Right atrium auricular region (tissue), 2 donors: Measurements from ENCODE around the gene PROP1. TPM values are rescaled to one million over a fixed set of nuclear protein-coding genes. Genes with fewer than 3 reads are reported as not detected.

Experiments
- DNase-seq: peaks from one replicate; pipeline ENCODE4 v3.0.0-alpha.2; 2019; ENCODE audit warnings: low spot score
- H3K27ac ChIP-seq, 2 donors: fragments of 200-600 bp; sonication (generic); 1 replicate in 1 of 2; 2 replicates in 1 of 2; pipeline ENCODE4 v1.5.1; 2016 to 2019
- H3K27me3 ChIP-seq, 2 donors: fragments of 200-600 bp; sonication (generic); one replicate each; pipeline versions ENCODE4 v1.5.1 to v1.6.0; 2017 to 2019
- H3K36me3 ChIP-seq: fragments of 200-600 bp; sonication (generic); one replicate; pipeline ENCODE4 v1.5.1; 2016
- H3K4me1 ChIP-seq, 2 donors: fragments of 200-600 bp; sonication (generic); one replicate each; pipeline versions ENCODE4 v1.5.1 to v1.6.0; 2017 to 2019
- H3K4me3 ChIP-seq, 2 donors: fragments of 200-600 bp; sonication (generic); 1 replicate in 1 of 2; 2 replicates in 1 of 2; pipeline ENCODE4 v1.5.1; 2017 to 2019; ENCODE audit warnings: mild to moderate bottlenecking in 1 of 2, moderate library complexity in 1 of 2
- H3K9me3 ChIP-seq, 2 donors: fragments of 200-600 bp; sonication (generic); one replicate each; pipeline ENCODE4 v1.5.1; 2019
- CTCF ChIP-seq, 2 donors: fragments of 200-600 bp; sonication (generic); IDR thresholded peaks; one replicate each; pipeline ENCODE4 v1.5.1; 2019; ENCODE audit warnings: antibody characterized with exemption in 2 of 2
- total RNA-seq, 2 donors: library from RNA; depleted of rRNA; stranded (reverse); fragments of >200 nt; gene quantifications; one replicate each; pipeline ENCODE4 v1.1.0, GENCODE V29; 2016

Gene PROP1
- total RNA-seq, 2 donors from 2014 or later: not detected

- H3K27ac ChIP-seq: no peak overlapping the region
- DNase-seq: no peak
- no peak overlapping the region for H3K4me3 ChIP-seq
- H3K36me3 ChIP-seq: no peaks in the 10 kb centered on the region
- no peaks in the 10 kb centered on the region for H3K27me3 ChIP-seq
- H3K9me3 ChIP-seq: no peaks in the 10 kb centered on the region
- TF ChIP-seq CTCF (IDR thresholded peaks at IDR 0.05): no peak
- no peaks in the 10 kb centered on the region for H3K4me1 ChIP-seq
Observed at GRCh38 chr5:177988989-177989625, 6.9 kb downstream of the PROP1 start.

- Histone ChIP-seq H3K4me1 (no peaks in the 10 kb centered on the region), H3K27me3 (peaks cover 0 to 7% of the 10 kb centered on the region in 2 donors)
- DNase-seq: no peak
Observed at GRCh38 chr5:177987326-177987725, 8.7 kb downstream of the PROP1 start.

GRCh38 chr5:177985430-177986040 is 10.5 kb downstream of the PROP1 start:
- TF ChIP-seq CTCF (IDR thresholded peaks at IDR 0.05): no peak
- Histone ChIP-seq H3K27ac (no peak overlapping the region), H3K4me3 (no peak overlapping the region), H3K27me3 (peaks cover 0 to 7% of the 10 kb centered on the region in 2 donors), H3K4me1 (no peaks in the 10 kb centered on the region), H3K9me3 (no peaks in the 10 kb centered on the region), H3K36me3 (no peaks in the 10 kb centered on the region)
- no peak for DNase-seq

More at GRCh38 chr5:177987326-177987725, 8.7 kb downstream of the PROP1 start:
- no peaks in the 10 kb centered on the region for H3K36me3 ChIP-seq
- no peaks in the 10 kb centered on the region for H3K9me3 ChIP-seq
- H3K4me3 ChIP-seq: no peak overlapping the region
- TF ChIP-seq CTCF (IDR thresholded peaks at IDR 0.05): no peak
- no peak overlapping the region for H3K27ac ChIP-seq

GRCh38 chr5:177984584-177985206 is 11.3 kb downstream of the PROP1 start:
- Histone ChIP-seq H3K4me1 (no peaks in the 10 kb centered on the region), H3K27ac (no peak overlapping the region), H3K36me3 (no peaks in the 10 kb centered on the region), H3K9me3 (no peaks in the 10 kb centered on the region), H3K27me3 (peaks cover 0 to 7% of the 10 kb centered on the region in 2 donors), H3K4me3 (no peak overlapping the region)
- no peak for TF ChIP-seq CTCF (IDR thresholded peaks at IDR 0.05)
- peak; percentile 21 for DNase-seq

GRCh38 chr5:177983763-177984583 is 12.1 kb downstream of the PROP1 start:
- Histone ChIP-seq H3K27me3 (peaks cover 0 to 7% of the 10 kb centered on the region in 2 donors), H3K4me1 (no peaks in the 10 kb centered on the region), H3K9me3 (no peaks in the 10 kb centered on the region), H3K4me3 (no peak overlapping the region), H3K27ac (no peak overlapping the region), H3K36me3 (no peaks in the 10 kb centered on the region)
- DNase-seq: peak; percentile 23
- no peak for TF ChIP-seq CTCF (IDR thresholded peaks at IDR 0.05)
